Measurements from ENCODE around the gene PLPP1.

DNA sequence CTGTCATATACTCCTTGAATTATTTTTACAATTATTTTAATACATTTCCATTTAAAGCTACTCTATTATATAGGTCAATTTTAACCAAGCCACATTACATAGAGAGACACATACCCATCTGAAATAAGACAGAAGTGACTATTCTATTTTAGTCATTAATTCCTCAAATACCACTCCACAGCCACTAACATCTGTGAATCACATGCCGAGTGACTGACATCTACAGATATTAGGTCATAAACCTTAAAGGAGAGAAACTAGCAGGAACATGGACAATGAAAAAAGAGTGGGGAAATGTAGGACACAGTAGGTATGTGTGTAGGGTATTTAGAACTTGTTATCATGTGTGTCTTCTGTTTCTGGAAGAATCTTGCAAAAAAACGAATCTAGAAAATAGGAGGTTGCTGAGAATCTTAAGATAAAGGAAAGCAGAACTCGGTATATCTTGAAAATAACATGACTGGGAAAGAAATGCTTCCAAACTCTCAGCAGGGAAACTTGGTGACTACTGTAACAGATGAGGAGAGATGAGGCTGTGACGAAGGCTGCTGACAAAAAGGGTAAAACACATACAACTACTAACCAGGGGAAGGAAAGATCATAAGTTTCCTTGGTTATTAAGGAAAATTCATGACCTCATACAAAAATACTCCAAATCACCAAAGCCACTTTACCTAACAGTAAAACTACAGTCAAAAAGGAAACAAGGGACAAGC, 84.6 kb downstream of the PLPP1 start:
- TF ChIP-seq ZNF737 (CRISPR knock-in tag; IDR thresholded peaks at IDR 0.05; ENCODE audit: borderline replicate concordance) (no peak), CBFB (CRISPR knock-in tag; IDR thresholded peaks at IDR 0.05) (no peak), FOXP4 (CRISPR knock-in tag; IDR thresholded peaks at IDR 0.05) (no peak), ZNF143 (CRISPR knock-in tag; IDR thresholded peaks at IDR 0.05) (no peak), CBX5 (CRISPR knock-in tag; IDR thresholded peaks at IDR 0.05; ENCODE audit: borderline replicate concordance) (no peak), SP1 (IDR thresholded peaks at IDR 0.05) (no peak), SP1 (CRISPR knock-in tag; IDR thresholded peaks at IDR 0.05) (no peak), GABPA (IDR thresholded peaks at IDR 0.05; ENCODE audit: low read depth, low read length) (no peak), GABPA (CRISPR knock-in tag; IDR thresholded peaks at IDR 0.05; ENCODE audit: low read depth) (no peak), CTCF (CRISPR knock-in tag; IDR thresholded peaks at IDR 0.05) (no peak)
- TF ChIP-seq, protein P1, sequence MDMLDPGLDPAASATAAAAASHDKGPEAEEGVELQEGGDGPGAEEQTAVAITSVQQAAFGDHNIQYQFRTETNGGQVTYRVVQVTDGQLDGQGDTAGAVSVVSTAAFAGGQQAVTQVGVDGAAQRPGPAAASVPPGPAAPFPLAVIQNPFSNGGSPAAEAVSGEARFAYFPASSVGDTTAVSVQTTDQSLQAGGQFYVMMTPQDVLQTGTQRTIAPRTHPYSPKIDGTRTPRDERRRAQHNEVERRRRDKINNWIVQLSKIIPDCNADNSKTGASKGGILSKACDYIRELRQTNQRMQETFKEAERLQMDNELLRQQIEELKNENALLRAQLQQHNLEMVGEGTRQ (IDR thresholded peaks at IDR 0.05; ENCODE audit: low read depth, low read length) = no peak
- TF ChIP-seq, protein P1 (CRISPR knock-in tag; IDR thresholded peaks at IDR 0.05; ENCODE audit: borderline replicate concordance) = no peak
- TF ChIP-seq, protein P2, sequence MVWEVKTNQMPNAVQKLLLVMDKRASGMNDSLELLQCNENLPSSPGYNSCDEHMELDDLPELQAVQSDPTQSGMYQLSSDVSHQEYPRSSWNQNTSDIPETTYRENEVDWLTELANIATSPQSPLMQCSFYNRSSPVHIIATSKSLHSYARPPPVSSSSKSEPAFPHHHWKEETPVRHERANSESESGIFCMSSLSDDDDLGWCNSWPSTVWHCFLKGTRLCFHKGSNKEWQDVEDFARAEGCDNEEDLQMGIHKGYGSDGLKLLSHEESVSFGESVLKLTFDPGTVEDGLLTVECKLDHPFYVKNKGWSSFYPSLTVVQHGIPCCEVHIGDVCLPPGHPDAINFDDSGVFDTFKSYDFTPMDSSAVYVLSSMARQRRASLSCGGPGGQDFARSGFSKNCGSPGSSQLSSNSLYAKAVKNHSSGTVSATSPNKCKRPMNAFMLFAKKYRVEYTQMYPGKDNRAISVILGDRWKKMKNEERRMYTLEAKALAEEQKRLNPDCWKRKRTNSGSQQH (CRISPR knock-in tag; IDR thresholded peaks at IDR 0.05; ENCODE audit: low read depth) = no peak

Data from HepG2 (cell line).